HepG2 (cell line): ENCODE data around the gene ABCG5. TPM values are rescaled to one million over a fixed set of nuclear protein-coding genes. Genes with fewer than 3 reads are reported as not detected.
A peak's percentile ranks its signal among the peaks of the same experiment; 100 is the strongest.

Experiments
- BCL6 ChIP-seq: IDR thresholded peaks from 2 replicates; pipeline ENCODE4 v1.6.1; 2016; ENCODE audit warnings: missing genetic modification reagents, missing compliant biosample characterization
- DRAP1 ChIP-seq: IDR thresholded peaks from 2 replicates; pipeline ENCODE4 v1.6.1; 2016; ENCODE audit warnings: missing genetic modification reagents, missing compliant biosample characterization
- HIVEP1 ChIP-seq: sonication (generic); formaldehyde crosslinking; IDR thresholded peaks from 2 replicates; pipeline ENCODE4 v1.4.0; 2020; ENCODE audit warnings: mild to moderate bottlenecking, missing genetic modification reagents
- HNRNPUL1 ChIP-seq: fragments of 200-400 bp; formaldehyde crosslinking; IDR thresholded peaks from 2 replicates; pipeline ENCODE4 v1.6.1; 2017; ENCODE audit warnings: low read depth, mild to moderate bottlenecking, low read length, moderate library complexity
- KLF6 ChIP-seq: IDR thresholded peaks from 2 replicates; pipeline ENCODE4 v1.8.0; 2016; ENCODE audit warnings: missing biosample characterization, missing genetic modification reagents
- KMT2A ChIP-seq: sonication (generic); formaldehyde crosslinking; IDR thresholded peaks from 2 replicates; pipeline ENCODE4 v1.4.0; 2020; ENCODE audit warnings: missing genetic modification reagents
- MIER2 ChIP-seq: IDR thresholded peaks from 2 replicates; pipeline ENCODE4 v1.6.1; 2016; ENCODE audit warnings: missing biosample characterization, missing genetic modification reagents
- RCOR2 ChIP-seq: IDR thresholded peaks from 2 replicates; pipeline ENCODE4 v1.6.1; 2016; ENCODE audit warnings: missing biosample characterization, missing genetic modification reagents
- SRY ChIP-seq: sonication (generic); formaldehyde crosslinking; IDR thresholded peaks from 2 replicates; pipeline ENCODE4 v1.8.0; 2022; ENCODE audit warnings: mild to moderate bottlenecking, missing genetic modification reagents
- TCF7 ChIP-seq: sonication (generic); IDR thresholded peaks from 2 replicates; pipeline ENCODE4 v1.6.1; 2016; ENCODE audit warnings: antibody characterized with exemption, low read depth
- ZFP82 ChIP-seq: sonication (generic); formaldehyde crosslinking; IDR thresholded peaks from 2 replicates; pipeline ENCODE4 v1.5.1; 2020; ENCODE audit warnings: mild to moderate bottlenecking, missing genetic modification reagents, borderline replicate concordance
- ZNF3 ChIP-seq: IDR thresholded peaks from 2 replicates; pipeline ENCODE4 v1.7.0; 2017; ENCODE audit warnings: inconsistent platforms
- ZNF329 ChIP-seq: sonication (generic); formaldehyde crosslinking; IDR thresholded peaks from 2 replicates; pipeline ENCODE4 v1.9.0; 2021; ENCODE audit warnings: low read depth, mild to moderate bottlenecking, missing genetic modification reagents
- ZNF333 ChIP-seq: sonication (generic); formaldehyde crosslinking; IDR thresholded peaks from 2 replicates; pipeline ENCODE4 v1.4.0; 2020; ENCODE audit warnings: mild to moderate bottlenecking, missing genetic modification reagents, borderline replicate concordance
- ZNF496 ChIP-seq: sonication (generic); formaldehyde crosslinking; IDR thresholded peaks from 2 replicates; pipeline ENCODE4 v1.8.1; 2023; ENCODE audit warnings: mild to moderate bottlenecking, moderate library complexity, missing genetic modification reagents; ENCODE audit not compliant: insufficient replicate concordance
- ZXDC ChIP-seq: sonication (generic); formaldehyde crosslinking; IDR thresholded peaks from 2 replicates; pipeline ENCODE4 v1.5.0; 2020; ENCODE audit warnings: mild to moderate bottlenecking, missing genetic modification reagents
- polyA plus RNA-seq, 8 experiments: library from polyadenylated mRNA; depleted of rRNA in 3 of 8; stranded (reverse) in 7 of 8; unstranded in 1 of 8; fragments of >200 nt; fragmentation: Illumina TruSeq in 4 of 8; extraction: Trizol in 4 of 8; gene quantifications; 2 replicates each; pipeline versions ENCODE4 v1.2.1 to v1.2.3, GENCODE V29; 2011 to 2016; ENCODE audit warnings: low read depth in 4 of 8, missing spikeins in 1 of 8, mixed read lengths in 1 of 8; ENCODE audit not compliant: insufficient read depth in 1 of 8
- total RNA-seq, 5 experiments: library from RNA; depleted of rRNA; stranded (reverse); fragments of >200 nt; fragmentation: Illumina TruSeq; extraction: Trizol; gene quantifications; 2 replicates each; pipeline ENCODE4 v1.2.3, GENCODE V29; 2016; ENCODE audit warnings: low read depth in 1 of 5
- TF ChIP-seq, protein P1 (sequence below), 2 experiments: sonication (generic) in 1 of 2; formaldehyde crosslinking in 1 of 2; IDR thresholded peaks; 2 replicates each; pipeline versions ENCODE4 v1.4.0 to v1.6.1; 2016 to 2020; ENCODE audit warnings: borderline replicate concordance in 1 of 2, low read depth in 1 of 2, mild to moderate bottlenecking in 1 of 2, missing genetic modification reagents in 1 of 2
- TF ChIP-seq, protein P2 (sequence below): sonication (generic); formaldehyde crosslinking; IDR thresholded peaks from 2 replicates; pipeline ENCODE4 v1.4.0; 2020; ENCODE audit warnings: missing genetic modification reagents
- TF ChIP-seq, protein P3 (sequence below): sonication (generic); formaldehyde crosslinking; IDR thresholded peaks from 2 replicates; pipeline ENCODE4 v1.4.0; 2020; ENCODE audit warnings: missing genetic modification reagents

The ABCG5 gene
- total and polyA plus RNA-seq, 2 of the 13 experiments (the other 11 are each of a cell fraction or from before 2014, with no cell fraction given) = 15.1 to 39.0 TPM

- TF ChIP-seq, protein P1, sequence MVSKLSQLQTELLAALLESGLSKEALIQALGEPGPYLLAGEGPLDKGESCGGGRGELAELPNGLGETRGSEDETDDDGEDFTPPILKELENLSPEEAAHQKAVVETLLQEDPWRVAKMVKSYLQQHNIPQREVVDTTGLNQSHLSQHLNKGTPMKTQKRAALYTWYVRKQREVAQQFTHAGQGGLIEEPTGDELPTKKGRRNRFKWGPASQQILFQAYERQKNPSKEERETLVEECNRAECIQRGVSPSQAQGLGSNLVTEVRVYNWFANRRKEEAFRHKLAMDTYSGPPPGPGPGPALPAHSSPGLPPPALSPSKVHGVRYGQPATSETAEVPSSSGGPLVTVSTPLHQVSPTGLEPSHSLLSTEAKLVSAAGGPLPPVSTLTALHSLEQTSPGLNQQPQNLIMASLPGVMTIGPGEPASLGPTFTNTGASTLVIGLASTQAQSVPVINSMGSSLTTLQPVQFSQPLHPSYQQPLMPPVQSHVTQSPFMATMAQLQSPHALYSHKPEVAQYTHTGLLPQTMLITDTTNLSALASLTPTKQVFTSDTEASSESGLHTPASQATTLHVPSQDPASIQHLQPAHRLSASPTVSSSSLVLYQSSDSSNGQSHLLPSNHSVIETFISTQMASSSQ (IDR thresholded peaks at IDR 0.05; ENCODE audit: low read depth) = no peak
- TF ChIP-seq, protein P1 (CRISPR knock-in tag; IDR thresholded peaks at IDR 0.05; ENCODE audit: borderline replicate concordance) = peak; percentile 18; the same call in 1 of the 2 replicates
- peak; percentile 69 for TF ChIP-seq BCL6 (CRISPR knock-in tag)
- TF ChIP-seq MIER2 (CRISPR knock-in tag) = no peak
- TF ChIP-seq KLF6 (CRISPR knock-in tag) = 0 out of 2 replicates have a peak, but pooled peaks have one; percentile 27
- no peak for TF ChIP-seq ZNF3 (CRISPR knock-in tag)
- TF ChIP-seq ZXDC = no peak
- no peak for TF ChIP-seq HNRNPUL1
- TF ChIP-seq, protein P2, sequence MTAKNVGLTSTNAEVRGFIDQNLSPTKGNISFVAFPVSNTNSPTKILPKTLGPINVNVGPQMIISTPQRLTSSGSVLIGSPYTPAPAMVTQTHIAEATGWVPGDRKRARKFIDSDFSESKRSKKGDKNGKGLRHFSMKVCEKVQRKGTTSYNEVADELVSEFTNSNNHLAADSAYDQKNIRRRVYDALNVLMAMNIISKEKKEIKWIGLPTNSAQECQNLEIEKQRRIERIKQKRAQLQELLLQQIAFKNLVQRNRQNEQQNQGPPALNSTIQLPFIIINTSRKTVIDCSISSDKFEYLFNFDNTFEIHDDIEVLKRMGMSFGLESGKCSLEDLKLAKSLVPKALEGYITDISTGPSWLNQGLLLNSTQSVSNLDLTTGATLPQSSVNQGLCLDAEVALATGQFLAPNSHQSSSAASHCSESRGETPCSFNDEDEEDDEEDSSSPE = no peak
- no peak for TF ChIP-seq TCF7
- no peak for TF ChIP-seq HIVEP1 (CRISPR knock-in tag)
- TF ChIP-seq SRY (CRISPR knock-in tag) = no peak
- no peak for TF ChIP-seq ZFP82 (CRISPR knock-in tag)
- TF ChIP-seq DRAP1 (CRISPR knock-in tag) = no peak
- TF ChIP-seq, protein P3, sequence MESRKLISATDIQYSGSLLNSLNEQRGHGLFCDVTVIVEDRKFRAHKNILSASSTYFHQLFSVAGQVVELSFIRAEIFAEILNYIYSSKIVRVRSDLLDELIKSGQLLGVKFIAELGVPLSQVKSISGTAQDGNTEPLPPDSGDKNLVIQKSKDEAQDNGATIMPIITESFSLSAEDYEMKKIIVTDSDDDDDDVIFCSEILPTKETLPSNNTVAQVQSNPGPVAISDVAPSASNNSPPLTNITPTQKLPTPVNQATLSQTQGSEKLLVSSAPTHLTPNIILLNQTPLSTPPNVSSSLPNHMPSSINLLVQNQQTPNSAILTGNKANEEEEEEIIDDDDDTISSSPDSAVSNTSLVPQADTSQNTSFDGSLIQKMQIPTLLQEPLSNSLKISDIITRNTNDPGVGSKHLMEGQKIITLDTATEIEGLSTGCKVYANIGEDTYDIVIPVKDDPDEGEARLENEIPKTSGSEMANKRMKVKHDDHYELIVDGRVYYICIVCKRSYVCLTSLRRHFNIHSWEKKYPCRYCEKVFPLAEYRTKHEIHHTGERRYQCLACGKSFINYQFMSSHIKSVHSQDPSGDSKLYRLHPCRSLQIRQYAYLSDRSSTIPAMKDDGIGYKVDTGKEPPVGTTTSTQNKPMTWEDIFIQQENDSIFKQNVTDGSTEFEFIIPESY (CRISPR knock-in tag) = no peak
- TF ChIP-seq ZNF333 (CRISPR knock-in tag) = no peak
- no peak for TF ChIP-seq ZNF496 (CRISPR knock-in tag)
- TF ChIP-seq RCOR2 = no peak
- TF ChIP-seq KMT2A (CRISPR knock-in tag) = no peak
- no peak for TF ChIP-seq ZNF329 (CRISPR knock-in tag)
Observed at GRCh38 chr2:43884689-43885088, 46.0 kb upstream of the ABCG5 start (continued).
